HEK293 (cell line): ENCODE data around the gene BRD3.

Experiments used
- GLIS1 ChIP-seq: fragments of 450-650 bp; formaldehyde crosslinking; IDR thresholded peaks from 2 replicates; pipeline ENCODE4 v1.5.1; 2016; ENCODE audit warnings: missing biosample characterization, missing genetic modification characterization
- HOXD13 ChIP-seq: sonication (generic); formaldehyde crosslinking; IDR thresholded peaks from 2 replicates; pipeline ENCODE4 v1.8.0; 2022; ENCODE audit warnings: missing genetic modification reagents, borderline replicate concordance
- KLF7 ChIP-seq: fragments of 450-650 bp; formaldehyde crosslinking; IDR thresholded peaks from 2 replicates; pipeline ENCODE4 v1.5.1; 2016; ENCODE audit warnings: missing biosample characterization, missing genetic modification characterization, borderline replicate concordance
- KLF8 ChIP-seq: fragments of 450-650 bp; formaldehyde crosslinking; IDR thresholded peaks from 2 replicates; pipeline ENCODE4 v1.5.1; 2016; ENCODE audit warnings: missing biosample characterization, missing genetic modification characterization
- WT1 ChIP-seq: fragments of 450-650 bp; formaldehyde crosslinking; IDR thresholded peaks from 2 replicates; pipeline ENCODE4 v1.5.1; 2016; ENCODE audit warnings: missing biosample characterization, missing genetic modification characterization
- ZBTB1 ChIP-seq: fragments of 450-650 bp; formaldehyde crosslinking; IDR thresholded peaks from 2 replicates; pipeline ENCODE4 v1.5.1; 2016; ENCODE audit warnings: missing biosample characterization, missing genetic modification characterization
- ZBTB7A ChIP-seq: fragments of 450-650 bp; formaldehyde crosslinking; IDR thresholded peaks from 2 replicates; pipeline ENCODE4 v1.5.1; 2016; ENCODE audit warnings: low read depth, missing biosample characterization, missing genetic modification characterization
- ZFP3 ChIP-seq: fragments of 450-650 bp; formaldehyde crosslinking; IDR thresholded peaks from 2 replicates; pipeline ENCODE4 v1.5.1; 2016; ENCODE audit warnings: low read depth, missing biosample characterization, missing genetic modification characterization
- ZIC2 ChIP-seq: fragments of 450-650 bp; formaldehyde crosslinking; IDR thresholded peaks from 2 replicates; pipeline ENCODE4 v1.5.1; 2016; ENCODE audit warnings: missing biosample characterization, missing genetic modification characterization
- ZNF221 ChIP-seq: fragments of 450-650 bp; formaldehyde crosslinking; IDR thresholded peaks from 2 replicates; pipeline ENCODE4 v1.5.1; 2017; ENCODE audit warnings: missing biosample characterization, missing genetic modification characterization, borderline replicate concordance
- ZNF311 ChIP-seq: fragments of 450-650 bp; formaldehyde crosslinking; IDR thresholded peaks from 2 replicates; pipeline ENCODE4 v1.5.1; 2017; ENCODE audit warnings: missing biosample characterization, missing genetic modification characterization, borderline replicate concordance
- ZNF555 ChIP-seq: fragments of 450-650 bp; formaldehyde crosslinking; conservative IDR thresholded peaks from 2 replicates; pipeline ENCODE4 v1.5.1; 2017; ENCODE audit warnings: missing biosample characterization, mild to moderate bottlenecking, missing genetic modification characterization, inconsistent platforms
- ZNF571 ChIP-seq: fragments of 450-650 bp; formaldehyde crosslinking; IDR thresholded peaks from 2 replicates; pipeline ENCODE4 v1.5.0; 2017; ENCODE audit warnings: missing biosample characterization, missing genetic modification characterization
- ZNF677 ChIP-seq: fragments of 450-650 bp; IDR thresholded peaks from 2 replicates; pipeline ENCODE4 v1.5.0; 2018; ENCODE audit warnings: missing biosample characterization, mild to moderate bottlenecking, missing genetic modification characterization, moderate library complexity
- ZNF843 ChIP-seq: fragments of 450-650 bp; formaldehyde crosslinking; IDR thresholded peaks from 2 replicates; pipeline ENCODE4 v1.5.1; 2016; ENCODE audit warnings: missing biosample characterization, missing genetic modification characterization
- ZXDB ChIP-seq: fragments of 450-650 bp; formaldehyde crosslinking; IDR thresholded peaks from 2 replicates; pipeline ENCODE4 v1.5.1; 2016; ENCODE audit warnings: missing biosample characterization, missing genetic modification characterization
- TF ChIP-seq, protein P1 (sequence below): fragments of 450-650 bp; formaldehyde crosslinking; IDR thresholded peaks from 2 replicates; pipeline ENCODE4 v1.5.1; 2016; ENCODE audit warnings: missing biosample characterization, missing genetic modification characterization
- TF ChIP-seq, protein P2 (sequence below): fragments of 450-650 bp; formaldehyde crosslinking; IDR thresholded peaks from 2 replicates; pipeline ENCODE4; 2016; ENCODE audit warnings: missing biosample characterization, missing genetic modification characterization
- TF ChIP-seq, protein P3 (sequence below): fragments of 450-650 bp; formaldehyde crosslinking; IDR thresholded peaks from 2 replicates; pipeline ENCODE4 v1.5.1; 2016; ENCODE audit warnings: missing biosample characterization, missing genetic modification characterization
- TF ChIP-seq, protein P4 (sequence below): fragments of 450-650 bp; formaldehyde crosslinking; IDR thresholded peaks from 2 replicates; pipeline ENCODE4 v1.5.1; 2016; ENCODE audit warnings: missing biosample characterization, missing genetic modification characterization
- TF ChIP-seq, protein P5 (sequence below): fragments of 450-650 bp; formaldehyde crosslinking; IDR thresholded peaks from 2 replicates; pipeline ENCODE4 v1.5.1; 2017; ENCODE audit warnings: missing biosample characterization, missing genetic modification characterization
- TF ChIP-seq, protein P6 (sequence below): fragments of 450-650 bp; formaldehyde crosslinking; IDR thresholded peaks from 2 replicates; pipeline ENCODE4 v1.5.1; 2016; ENCODE audit warnings: missing biosample characterization, missing genetic modification characterization, borderline replicate concordance
- TF ChIP-seq, protein P7 (sequence below): fragments of 450-650 bp; formaldehyde crosslinking; conservative IDR thresholded peaks from 2 replicates; pipeline ENCODE4 v1.5.1; 2016; ENCODE audit warnings: low read depth, missing biosample characterization, missing genetic modification characterization

BRD3 gene

DNA sequence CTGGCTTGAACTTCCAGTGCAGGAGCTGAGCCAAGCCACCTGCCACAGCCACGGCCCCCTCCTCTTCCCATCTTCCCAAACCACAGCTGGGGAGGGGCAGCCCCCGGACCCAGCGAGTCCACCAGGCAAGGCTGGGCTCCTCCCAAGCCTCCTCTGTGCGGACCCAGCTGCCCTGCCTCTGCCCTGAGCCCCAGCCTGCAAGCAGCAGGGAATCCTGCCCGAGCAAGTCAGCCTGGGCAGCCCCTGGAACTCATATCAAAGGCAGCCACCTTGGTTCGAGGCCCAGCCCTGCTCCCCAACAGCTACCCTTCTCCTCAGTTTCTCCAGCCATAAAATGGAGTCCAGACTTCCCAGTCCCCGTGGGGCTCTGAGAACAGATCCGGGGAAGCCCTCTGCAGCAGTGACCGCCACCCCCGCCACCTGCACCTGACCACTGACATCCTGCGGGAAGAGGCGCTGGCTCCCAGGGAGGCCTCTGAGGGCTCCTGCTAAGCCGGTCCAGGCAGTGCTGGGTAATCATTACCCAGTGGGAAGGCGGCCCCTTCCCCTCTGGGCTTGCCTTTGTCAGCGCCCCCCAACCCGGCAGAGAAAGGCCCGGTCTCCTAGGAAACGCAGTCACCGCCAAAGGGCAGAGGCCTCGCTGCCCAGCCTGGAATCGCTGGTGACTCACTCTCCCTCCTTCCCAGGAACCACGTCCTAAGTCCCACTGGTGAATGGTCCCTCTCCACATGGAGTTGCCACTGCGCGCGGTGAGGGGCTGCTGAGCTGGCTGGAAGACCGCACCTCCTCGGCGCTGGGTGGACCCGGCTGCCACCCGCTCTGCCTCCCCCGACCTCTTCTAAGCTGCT is 77.2 kb downstream of the BRD3 start (continued):
- TF ChIP-seq, protein P1, sequence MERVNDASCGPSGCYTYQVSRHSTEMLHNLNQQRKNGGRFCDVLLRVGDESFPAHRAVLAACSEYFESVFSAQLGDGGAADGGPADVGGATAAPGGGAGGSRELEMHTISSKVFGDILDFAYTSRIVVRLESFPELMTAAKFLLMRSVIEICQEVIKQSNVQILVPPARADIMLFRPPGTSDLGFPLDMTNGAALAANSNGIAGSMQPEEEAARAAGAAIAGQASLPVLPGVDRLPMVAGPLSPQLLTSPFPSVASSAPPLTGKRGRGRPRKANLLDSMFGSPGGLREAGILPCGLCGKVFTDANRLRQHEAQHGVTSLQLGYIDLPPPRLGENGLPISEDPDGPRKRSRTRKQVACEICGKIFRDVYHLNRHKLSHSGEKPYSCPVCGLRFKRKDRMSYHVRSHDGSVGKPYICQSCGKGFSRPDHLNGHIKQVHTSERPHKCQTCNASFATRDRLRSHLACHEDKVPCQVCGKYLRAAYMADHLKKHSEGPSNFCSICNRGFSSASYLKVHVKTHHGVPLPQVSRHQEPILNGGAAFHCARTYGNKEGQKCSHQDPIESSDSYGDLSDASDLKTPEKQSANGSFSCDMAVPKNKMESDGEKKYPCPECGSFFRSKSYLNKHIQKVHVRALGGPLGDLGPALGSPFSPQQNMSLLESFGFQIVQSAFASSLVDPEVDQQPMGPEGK (tag by site-specific recombination), result peak; percentile 41; the same call in 1 of the 2 replicates
- TF ChIP-seq, protein P2, sequence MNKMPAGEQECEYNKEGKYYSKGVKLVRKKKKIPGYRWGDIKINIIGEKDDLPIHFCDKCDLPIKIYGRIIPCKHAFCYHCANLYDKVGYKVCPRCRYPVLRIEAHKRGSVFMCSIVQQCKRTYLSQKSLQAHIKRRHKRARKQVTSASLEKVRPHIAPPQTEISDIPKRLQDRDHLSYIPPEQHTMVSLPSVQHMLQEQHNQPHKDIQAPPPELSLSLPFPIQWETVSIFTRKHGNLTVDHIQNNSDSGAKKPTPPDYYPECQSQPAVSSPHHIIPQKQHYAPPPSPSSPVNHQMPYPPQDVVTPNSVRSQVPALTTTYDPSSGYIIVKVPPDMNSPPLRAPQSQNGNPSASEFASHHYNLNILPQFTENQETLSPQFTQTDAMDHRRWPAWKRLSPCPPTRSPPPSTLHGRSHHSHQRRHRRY (tag by site-specific recombination), result no peak
- TF ChIP-seq, protein P3, sequence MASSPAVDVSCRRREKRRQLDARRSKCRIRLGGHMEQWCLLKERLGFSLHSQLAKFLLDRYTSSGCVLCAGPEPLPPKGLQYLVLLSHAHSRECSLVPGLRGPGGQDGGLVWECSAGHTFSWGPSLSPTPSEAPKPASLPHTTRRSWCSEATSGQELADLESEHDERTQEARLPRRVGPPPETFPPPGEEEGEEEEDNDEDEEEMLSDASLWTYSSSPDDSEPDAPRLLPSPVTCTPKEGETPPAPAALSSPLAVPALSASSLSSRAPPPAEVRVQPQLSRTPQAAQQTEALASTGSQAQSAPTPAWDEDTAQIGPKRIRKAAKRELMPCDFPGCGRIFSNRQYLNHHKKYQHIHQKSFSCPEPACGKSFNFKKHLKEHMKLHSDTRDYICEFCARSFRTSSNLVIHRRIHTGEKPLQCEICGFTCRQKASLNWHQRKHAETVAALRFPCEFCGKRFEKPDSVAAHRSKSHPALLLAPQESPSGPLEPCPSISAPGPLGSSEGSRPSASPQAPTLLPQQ (tag by site-specific recombination), result peak; percentile 59; the same call in 1 of the 2 replicates
- TF ChIP-seq ZNF843 (tag by site-specific recombination), result no peak
- TF ChIP-seq ZBTB1, result no peak
- no peak for TF ChIP-seq ZXDB
- TF ChIP-seq ZNF221 (tag by site-specific recombination), result no peak
- TF ChIP-seq ZIC2 (tag by site-specific recombination), result peak; percentile 85
- no peak for TF ChIP-seq ZBTB7A
- no peak for TF ChIP-seq WT1
- no peak for TF ChIP-seq HOXD13 (CRISPR knock-in tag)
- TF ChIP-seq ZNF311 (tag by site-specific recombination), result no peak
- TF ChIP-seq, protein P4, sequence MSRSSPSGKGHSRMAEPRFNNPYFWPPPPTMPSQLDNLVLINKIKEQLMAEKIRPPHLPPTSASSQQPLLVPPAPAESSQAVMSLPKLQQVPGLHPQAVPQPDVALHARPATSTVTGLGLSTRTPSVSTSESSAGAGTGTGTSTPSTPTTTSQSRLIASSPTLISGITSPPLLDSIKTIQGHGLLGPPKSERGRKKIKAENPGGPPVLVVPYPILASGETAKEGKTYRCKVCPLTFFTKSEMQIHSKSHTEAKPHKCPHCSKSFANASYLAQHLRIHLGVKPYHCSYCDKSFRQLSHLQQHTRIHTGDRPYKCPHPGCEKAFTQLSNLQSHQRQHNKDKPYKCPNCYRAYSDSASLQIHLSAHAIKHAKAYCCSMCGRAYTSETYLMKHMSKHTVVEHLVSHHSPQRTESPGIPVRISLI (tag by site-specific recombination), result no peak
- no peak for TF ChIP-seq ZNF571
- peak; percentile 74 for TF ChIP-seq GLIS1 (tag by site-specific recombination)
- TF ChIP-seq, protein P5, sequence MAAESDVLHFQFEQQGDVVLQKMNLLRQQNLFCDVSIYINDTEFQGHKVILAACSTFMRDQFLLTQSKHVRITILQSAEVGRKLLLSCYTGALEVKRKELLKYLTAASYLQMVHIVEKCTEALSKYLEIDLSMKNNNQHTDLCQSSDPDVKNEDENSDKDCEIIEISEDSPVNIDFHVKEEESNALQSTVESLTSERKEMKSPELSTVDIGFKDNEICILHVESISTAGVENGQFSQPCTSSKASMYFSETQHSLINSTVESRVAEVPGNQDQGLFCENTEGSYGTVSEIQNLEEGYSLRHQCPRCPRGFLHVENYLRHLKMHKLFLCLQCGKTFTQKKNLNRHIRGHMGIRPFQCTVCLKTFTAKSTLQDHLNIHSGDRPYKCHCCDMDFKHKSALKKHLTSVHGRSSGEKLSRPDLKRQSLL (tag by site-specific recombination), result no peak
- TF ChIP-seq KLF8 (tag by site-specific recombination), result 0 out of 2 replicates have a peak, but pooled peaks have one; percentile 11
- TF ChIP-seq, protein P6, sequence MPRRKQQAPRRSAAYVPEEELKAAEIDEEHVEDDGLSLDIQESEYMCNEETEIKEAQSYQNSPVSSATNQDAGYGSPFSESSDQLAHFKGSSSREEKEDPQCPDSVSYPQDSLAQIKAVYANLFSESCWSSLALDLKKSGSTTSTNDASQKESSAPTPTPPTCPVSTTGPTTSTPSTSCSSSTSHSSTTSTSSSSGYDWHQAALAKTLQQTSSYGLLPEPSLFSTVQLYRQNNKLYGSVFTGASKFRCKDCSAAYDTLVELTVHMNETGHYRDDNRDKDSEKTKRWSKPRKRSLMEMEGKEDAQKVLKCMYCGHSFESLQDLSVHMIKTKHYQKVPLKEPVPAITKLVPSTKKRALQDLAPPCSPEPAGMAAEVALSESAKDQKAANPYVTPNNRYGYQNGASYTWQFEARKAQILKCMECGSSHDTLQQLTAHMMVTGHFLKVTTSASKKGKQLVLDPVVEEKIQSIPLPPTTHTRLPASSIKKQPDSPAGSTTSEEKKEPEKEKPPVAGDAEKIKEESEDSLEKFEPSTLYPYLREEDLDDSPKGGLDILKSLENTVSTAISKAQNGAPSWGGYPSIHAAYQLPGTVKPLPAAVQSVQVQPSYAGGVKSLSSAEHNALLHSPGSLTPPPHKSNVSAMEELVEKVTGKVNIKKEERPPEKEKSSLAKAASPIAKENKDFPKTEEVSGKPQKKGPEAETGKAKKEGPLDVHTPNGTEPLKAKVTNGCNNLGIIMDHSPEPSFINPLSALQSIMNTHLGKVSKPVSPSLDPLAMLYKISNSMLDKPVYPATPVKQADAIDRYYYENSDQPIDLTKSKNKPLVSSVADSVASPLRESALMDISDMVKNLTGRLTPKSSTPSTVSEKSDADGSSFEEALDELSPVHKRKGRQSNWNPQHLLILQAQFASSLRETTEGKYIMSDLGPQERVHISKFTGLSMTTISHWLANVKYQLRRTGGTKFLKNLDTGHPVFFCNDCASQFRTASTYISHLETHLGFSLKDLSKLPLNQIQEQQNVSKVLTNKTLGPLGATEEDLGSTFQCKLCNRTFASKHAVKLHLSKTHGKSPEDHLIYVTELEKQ (tag by site-specific recombination), result no peak
- TF ChIP-seq ZFP3 (tag by site-specific recombination), result no peak
- no peak for TF ChIP-seq KLF7 (tag by site-specific recombination)
- TF ChIP-seq ZNF555 (tag by site-specific recombination), result no peak
- TF ChIP-seq, protein P7, sequence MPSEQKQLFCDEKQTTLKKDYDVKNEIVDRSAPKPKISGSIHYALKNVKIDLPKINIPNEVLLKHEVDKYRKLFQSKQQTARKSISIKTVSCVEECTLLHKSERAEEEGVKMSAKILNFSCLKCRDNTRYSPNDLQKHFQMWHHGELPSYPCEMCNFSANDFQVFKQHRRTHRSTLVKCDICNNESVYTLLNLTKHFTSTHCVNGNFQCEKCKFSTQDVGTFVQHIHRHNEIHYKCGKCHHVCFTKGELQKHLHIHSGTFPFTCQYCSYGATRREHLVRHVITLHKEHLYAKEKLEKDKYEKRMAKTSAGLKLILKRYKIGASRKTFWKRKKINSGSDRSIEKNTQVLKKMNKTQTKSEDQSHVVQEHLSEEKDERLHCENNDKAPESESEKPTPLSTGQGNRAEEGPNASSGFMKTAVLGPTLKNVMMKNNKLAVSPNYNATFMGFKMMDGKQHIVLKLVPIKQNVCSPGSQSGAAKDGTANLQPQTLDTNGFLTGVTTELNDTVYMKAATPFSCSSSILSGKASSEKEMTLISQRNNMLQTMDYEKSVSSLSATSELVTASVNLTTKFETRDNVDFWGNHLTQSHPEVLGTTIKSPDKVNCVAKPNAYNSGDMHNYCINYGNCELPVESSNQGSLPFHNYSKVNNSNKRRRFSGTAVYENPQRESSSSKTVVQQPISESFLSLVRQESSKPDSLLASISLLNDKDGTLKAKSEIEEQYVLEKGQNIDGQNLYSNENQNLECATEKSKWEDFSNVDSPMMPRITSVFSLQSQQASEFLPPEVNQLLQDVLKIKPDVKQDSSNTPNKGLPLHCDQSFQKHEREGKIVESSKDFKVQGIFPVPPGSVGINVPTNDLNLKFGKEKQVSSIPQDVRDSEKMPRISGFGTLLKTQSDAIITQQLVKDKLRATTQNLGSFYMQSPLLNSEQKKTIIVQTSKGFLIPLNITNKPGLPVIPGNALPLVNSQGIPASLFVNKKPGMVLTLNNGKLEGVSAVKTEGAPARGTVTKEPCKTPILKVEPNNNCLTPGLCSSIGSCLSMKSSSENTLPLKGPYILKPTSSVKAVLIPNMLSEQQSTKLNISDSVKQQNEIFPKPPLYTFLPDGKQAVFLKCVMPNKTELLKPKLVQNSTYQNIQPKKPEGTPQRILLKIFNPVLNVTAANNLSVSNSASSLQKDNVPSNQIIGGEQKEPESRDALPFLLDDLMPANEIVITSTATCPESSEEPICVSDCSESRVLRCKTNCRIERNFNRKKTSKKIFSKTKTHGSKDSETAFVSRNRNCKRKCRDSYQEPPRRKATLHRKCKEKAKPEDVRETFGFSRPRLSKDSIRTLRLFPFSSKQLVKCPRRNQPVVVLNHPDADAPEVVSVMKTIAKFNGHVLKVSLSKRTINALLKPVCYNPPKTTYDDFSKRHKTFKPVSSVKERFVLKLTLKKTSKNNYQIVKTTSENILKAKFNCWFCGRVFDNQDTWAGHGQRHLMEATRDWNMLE (tag by site-specific recombination), result no peak
- no peak for TF ChIP-seq ZNF677
